PC-3 (cell line): ENCODE data around the gene PFKFB2.

Experiments used
- EZH2 ChIP-seq: fragments of 300-600 bp; sonication (generic); IDR thresholded peaks from one replicate; pipeline ENCODE4 v1.6.1; 2017; ENCODE audit warnings: antibody characterized with exemption, mild to moderate bottlenecking, low read length; ENCODE audit not compliant: unreplicated experiment
- EZH2phosphoT487 ChIP-seq: fragments of 300-600 bp; sonication (generic); IDR thresholded peaks from 2 replicates; pipeline ENCODE4 v1.6.1; 2018; ENCODE audit warnings: mild to moderate bottlenecking, antibody characterized with exemption, low read length, borderline replicate concordance
- TF ChIP-seq, protein P1 (sequence below): fragments of 300-600 bp; sonication (generic); conservative IDR thresholded peaks from 2 replicates; pipeline ENCODE4 v1.5.1; 2017; ENCODE audit warnings: antibody characterized with exemption, low read depth, mild to moderate bottlenecking, low read length

DNA sequence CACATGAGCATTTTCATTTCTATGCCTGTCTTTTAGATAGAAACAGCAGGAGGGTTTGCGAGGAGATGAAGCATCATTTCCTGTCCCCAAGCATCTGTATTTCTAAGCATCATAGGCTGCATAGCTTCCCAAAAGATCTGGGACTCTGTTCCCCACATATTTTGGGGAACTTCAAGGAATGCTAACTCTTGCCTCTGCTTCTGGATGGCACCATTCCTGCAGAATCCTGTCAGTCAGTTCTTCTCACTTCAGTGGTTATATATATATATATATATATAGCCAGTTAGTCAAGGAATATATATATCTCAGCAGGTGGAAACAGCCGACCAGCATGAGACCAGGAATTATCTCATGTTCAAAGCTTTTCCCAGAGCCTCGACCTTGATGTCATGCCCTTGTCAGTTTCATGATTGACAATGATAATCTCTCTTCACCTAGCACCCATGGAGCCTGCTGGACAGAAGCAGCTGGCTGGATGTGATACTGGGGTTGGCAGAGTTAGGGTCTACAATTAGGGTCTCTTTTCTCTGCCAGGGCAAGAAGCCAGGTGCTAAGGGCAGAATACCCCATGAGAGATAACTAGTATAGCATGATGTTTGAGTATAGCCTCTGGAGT is 2.4 kb downstream of the PFKFB2 start:
- TF ChIP-seq, protein P1, sequence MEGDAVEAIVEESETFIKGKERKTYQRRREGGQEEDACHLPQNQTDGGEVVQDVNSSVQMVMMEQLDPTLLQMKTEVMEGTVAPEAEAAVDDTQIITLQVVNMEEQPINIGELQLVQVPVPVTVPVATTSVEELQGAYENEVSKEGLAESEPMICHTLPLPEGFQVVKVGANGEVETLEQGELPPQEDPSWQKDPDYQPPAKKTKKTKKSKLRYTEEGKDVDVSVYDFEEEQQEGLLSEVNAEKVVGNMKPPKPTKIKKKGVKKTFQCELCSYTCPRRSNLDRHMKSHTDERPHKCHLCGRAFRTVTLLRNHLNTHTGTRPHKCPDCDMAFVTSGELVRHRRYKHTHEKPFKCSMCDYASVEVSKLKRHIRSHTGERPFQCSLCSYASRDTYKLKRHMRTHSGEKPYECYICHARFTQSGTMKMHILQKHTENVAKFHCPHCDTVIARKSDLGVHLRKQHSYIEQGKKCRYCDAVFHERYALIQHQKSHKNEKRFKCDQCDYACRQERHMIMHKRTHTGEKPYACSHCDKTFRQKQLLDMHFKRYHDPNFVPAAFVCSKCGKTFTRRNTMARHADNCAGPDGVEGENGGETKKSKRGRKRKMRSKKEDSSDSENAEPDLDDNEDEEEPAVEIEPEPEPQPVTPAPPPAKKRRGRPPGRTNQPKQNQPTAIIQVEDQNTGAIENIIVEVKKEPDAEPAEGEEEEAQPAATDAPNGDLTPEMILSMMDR, result no peak
- TF ChIP-seq EZH2 (no peak), EZH2phosphoT487 (no peak)
